ENCODE data around the gene CCDC6.

Gene CCDC6

DNA sequence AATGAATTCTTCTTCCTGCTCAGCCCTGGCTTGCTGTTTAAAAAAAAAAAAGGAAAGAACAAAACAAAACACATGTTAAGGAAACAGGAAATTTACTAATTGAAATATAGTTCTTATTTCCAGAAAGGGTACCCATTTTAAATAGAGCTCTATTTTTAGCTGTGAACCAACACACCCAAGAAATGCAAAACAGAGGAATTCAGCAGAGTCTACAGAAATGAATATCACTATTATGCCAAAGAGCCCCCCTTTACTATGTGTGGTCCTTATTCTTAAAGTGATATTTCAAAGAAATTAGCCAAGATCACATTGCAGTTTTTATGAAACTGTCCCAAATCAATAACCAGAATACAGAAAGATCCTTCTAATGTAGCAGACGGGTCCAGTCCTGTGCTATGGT is 53.7 kb downstream of the CCDC6 start:
- no peak for DNase-seq (ENCODE audit: low spot score)

GRCh38 chr10:59851864-59852263 is 54.5 kb downstream of the CCDC6 start:
- no peak for DNase-seq (ENCODE audit: low spot score)

DNA sequence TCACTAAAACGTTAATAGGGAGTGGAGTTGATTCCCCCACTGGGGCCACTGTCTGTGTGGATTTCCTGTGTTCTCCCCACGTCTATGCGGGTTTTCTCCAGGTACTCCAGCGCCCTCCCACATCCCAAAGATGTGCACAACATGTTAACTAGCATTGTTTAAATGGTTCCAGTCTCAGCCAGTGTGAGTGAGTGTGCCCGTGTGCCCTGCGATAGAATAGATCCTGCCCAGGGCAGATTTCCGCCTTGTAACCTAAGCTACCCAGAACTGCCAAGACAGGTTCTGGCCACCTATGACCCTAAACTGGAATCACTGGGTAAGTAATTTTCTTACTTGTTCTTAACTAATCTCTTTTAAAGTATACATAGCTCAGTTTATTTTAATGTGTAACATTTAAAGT is 58.5 kb downstream of the CCDC6 start:
- no peak for DNase-seq (ENCODE audit: low spot score)

GRCh38 chr10:59847326-59847725 is 59.0 kb downstream of the CCDC6 start:
- DNase-seq (ENCODE audit: low spot score), result no peak

- DNase-seq (ENCODE audit: low spot score), result no peak
These were observed 61.9 kb downstream of the CCDC6 start for GRCh38 chr10:59844436-59844835.

DNA sequence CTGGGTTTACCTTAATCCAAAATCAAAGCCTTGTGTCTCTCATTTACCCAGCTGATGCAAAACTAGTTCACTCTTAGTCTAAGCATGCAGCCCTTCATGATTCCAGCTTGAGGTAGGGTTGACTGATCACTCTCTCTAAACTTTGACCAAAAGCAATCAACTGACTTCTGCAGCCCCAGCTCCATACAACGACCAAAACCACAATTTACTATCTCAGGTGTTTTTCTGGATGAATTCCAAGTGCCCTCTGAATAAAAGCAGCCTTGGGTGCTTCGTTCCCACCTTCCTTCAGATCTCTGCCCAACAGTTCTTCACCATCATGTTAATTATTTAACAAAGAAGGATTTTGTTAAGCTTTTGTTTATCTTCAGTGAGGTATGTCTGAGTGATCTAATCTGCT is 62.6 kb downstream of the CCDC6 start:
- DNase-seq (ENCODE audit: low spot score), result no peak

DNA sequence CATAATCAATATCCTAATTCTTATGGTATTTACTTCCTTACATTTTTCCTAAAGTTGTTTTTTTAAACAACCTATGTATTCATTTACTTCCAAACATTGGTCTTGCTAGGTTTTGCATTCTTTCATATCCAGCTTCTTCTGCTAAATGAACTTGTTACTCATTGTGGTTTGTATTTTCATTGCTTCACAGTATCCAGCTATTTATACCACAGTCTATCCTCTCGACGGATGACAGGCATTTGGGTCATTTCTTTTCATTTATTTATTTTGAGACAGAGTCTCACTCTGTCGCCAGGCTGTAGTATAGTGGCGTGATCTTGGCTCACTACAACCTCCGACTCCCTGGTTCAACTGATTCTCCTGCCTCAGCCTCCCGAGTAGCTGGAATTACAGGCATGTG is 66.8 kb downstream of the CCDC6 start:
- DNase-seq (ENCODE audit: low spot score), result no peak

- no peak for DNase-seq (ENCODE audit: low spot score)
These were observed 68.1 kb downstream of the CCDC6 start for GRCh38 chr10:59838085-59838789.

DNA sequence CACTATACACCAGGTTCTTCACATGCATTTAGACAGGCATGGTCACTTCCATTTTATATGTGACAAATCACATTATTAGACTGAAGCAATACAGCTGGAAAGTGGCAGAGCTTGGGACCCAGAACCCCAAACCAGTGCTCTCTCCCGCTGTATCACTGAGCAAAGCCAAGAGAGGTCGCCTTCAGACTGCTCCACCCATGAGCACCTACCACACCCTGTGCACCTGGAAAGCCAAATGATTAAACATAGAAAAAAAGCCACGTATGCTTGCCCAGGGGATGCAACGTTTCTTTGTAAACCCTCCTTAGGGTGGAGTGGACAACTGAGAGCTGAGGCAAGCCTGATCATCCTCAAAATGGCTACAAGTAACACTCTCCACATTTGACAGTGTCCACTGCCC is 72.5 kb downstream of the CCDC6 start:
- no peak for DNase-seq (ENCODE audit: low spot score)

DNA sequence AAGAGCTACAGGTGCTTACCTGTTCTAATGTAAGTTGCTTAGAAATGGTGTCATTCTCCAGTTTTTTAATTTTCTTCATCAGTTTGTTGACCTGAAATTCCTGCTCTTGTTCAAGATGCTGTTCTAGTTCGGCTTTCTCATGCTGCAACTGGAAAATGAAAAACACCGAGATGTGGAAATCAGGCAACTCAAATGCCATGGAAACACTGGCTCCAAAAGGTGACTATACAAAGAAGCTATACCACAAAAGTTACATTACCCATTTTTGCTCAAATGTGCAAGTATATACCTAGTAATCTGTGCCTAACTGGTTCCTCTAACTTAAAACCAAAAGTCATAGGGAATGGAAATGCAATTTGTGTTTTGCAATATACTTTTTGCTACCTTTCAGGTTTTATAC is 73.8 kb downstream of the CCDC6 start:
- DNase-seq (ENCODE audit: low spot score), result no peak

GRCh38 chr10:59831658-59832503 is 74.5 kb downstream of the CCDC6 start:
- DNase-seq (ENCODE audit: low spot score), result no peak

DNA sequence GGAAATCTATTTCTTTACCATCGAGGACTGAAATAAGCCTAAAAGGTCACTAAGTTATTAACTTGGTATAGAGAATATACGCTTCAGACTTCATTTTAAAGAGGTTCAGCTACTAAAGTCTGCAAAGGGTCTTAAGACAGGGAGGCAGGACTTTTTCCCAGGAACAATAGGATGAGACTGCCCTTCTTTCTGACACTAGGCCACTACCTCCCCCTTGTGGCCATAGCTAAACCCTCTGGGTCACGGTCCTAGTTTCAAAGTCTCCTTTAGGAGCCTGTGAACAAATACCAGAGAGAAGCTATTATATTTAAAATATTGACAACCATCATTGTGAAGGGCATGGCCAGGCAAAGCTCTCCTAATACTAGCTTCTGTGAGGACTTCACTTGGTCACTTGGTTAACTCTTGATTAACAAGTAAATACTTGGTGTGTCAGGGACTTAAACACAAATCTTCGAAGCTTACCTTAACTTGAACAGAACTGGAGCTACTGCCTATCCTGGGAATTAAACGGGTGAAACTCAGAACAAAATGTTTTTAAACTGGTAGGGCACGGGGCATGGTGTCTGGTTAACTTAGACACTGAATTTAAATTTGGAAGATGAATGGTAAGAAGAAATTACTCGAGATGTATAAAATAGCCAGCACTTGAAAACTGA is 75.6 kb downstream of the CCDC6 start:
- peak; percentile 18 for DNase-seq (ENCODE audit: low spot score)

DNA sequence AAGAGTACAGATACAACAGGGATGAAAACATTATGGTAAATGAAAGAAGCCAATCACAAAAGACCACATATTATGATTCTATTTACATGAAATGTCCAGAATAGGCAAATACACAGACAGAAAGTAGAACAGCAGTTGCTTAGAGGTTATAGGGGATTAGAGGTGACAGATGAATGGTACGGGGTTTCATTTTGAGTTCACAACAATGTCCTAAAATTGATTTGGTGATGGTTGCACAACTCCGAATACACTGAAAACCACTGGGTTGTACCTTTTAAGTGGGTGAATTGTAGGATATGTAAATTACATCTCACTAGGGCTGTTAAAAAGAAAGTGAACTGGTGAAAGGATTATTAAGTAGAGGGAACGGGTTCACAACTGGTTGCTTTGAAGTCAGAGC is 76.8 kb downstream of the CCDC6 start:
- peak; percentile 64 for DNase-seq (ENCODE audit: low spot score)

- DNase-seq (ENCODE audit: low spot score), result no peak
These were observed 77.3 kb downstream of the CCDC6 start for GRCh38 chr10:59829024-59829423.

DNA sequence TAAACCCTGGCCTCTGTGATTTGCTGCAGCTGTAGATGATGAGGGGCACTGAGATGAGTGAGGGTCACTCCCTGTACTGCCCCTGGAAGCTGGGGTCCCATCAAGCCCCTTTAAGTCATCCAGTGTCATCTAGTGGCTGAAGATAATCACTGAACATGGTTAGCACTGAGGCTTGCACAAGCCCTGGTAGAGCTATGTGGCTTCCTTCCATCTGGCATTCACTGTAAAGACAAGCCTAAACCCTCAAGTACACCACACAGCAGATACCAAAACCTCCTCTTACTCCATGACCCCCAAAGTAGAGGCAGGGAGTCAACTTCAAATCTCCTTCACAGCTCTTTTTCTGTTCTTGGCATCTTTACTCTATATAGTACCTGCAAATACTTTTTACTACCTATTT is 80.4 kb downstream of the CCDC6 start:
- DNase-seq (ENCODE audit: low spot score), result no peak

DNA sequence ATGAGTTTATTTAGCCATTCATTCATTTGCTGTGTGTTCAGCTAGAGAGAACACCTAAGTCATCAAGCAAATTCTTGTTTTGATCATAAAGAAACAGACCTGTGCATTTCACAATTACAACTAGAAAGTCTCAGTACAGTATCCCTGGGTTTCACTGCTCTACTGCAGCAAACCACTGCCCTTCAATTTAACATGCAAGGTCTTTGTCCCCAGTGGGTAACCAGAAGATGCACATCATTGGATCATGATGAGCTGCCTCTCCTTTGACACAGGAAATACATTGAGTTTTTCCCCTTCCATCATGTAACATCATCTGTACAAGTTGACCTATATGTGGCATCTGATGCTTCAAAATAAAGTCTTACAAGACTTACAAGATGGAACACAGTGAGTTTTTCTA is 82.6 kb downstream of the CCDC6 start:
- DNase-seq (ENCODE audit: low spot score), result no peak

- DNase-seq (ENCODE audit: low spot score), result no peak
These were observed 83.2 kb downstream of the CCDC6 start for GRCh38 chr10:59823111-59823510.

DNA sequence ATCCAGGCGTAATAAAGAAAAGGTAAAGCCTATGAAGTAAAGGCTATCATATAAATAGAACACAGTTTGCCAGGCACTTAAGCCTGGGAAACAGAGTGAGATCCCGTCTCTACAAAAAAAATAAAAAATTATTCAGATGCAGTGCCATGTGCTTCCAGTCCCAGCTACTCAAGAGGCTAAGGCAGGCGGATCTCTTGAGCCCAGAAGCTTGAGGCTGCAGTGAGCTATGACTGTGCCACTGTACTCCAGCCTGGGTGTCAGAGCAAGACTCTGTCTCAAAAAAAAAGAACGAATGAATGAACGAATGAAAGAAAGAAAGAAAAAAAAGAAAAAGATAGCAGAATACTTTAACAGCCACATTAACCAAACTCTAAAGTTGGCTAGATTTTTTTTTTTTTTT is 85.9 kb downstream of the CCDC6 start:
- DNase-seq (ENCODE audit: low spot score), result no peak

- no peak for DNase-seq (ENCODE audit: low spot score)
These were observed 86.7 kb downstream of the CCDC6 start for GRCh38 chr10:59819683-59820082.

DNA sequence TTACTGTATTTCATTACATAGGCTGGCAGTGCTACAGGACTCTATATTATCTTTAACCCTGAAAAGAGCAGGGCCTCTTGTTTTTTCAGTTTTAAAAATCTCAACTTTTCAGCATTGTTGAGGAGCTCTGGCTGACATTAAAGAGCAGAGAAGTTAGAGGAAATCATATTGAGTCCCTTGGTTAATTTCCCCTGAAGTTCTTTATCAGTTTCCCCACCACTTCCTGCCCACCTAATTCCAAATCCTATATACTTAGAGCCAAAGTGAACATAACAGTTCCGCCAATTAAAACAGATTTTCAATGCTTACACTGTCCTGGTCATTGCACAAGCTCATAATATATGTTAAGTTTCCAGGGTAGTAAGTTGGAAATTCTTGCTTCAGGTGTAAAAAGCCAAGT is 87.1 kb downstream of the CCDC6 start:
- DNase-seq (ENCODE audit: low spot score), result no peak

- no peak for DNase-seq (ENCODE audit: low spot score)
These were observed 88.6 kb downstream of the CCDC6 start for GRCh38 chr10:59817773-59818172.

DNA sequence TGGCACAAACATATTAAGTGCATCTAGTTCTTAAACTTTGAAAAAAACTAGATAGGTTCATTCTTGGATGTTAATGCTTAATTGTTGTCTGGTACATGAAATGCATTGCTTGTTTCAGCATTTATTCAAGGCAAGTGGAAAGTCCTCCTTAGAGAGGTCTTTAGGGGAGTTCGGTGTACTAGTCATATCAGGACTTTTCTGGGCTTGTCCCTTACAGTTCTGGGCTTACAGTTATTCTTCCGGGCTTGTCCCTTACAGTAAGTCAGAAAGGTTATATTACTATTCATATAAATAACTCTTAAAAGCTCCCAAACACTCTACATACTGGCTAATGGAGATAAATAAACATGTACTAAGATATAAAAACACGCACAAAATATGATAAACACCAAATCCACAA is 91.5 kb downstream of the CCDC6 start:
- no peak for DNase-seq (ENCODE audit: low spot score)

DNA sequence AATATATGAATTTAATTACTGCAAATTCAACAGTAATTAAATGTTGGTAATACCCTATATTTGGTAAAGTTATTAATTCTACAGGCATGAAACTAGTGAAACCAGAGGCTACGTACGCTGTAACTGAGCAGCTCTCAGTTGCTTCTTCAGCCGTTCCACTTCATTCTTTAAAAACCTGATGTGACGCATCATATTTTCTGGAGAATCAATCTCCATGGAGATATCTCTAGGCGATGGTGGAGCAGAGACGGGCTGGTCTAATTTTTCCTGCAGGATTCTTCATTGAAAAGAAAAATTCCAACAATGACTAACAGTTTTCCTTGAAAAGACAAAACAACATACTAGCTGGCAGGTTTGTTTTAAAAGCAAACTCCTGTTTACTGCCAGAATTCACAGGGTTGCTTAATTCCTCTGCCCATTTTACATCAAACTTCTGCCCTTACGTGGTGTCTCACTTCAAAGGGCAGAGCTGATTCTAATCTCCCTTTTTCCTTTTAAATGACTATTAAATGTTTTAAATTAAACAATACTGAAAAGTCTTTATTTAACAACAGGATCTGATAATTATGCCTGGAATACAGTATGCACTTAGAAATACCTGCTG is 93.7 kb downstream of the CCDC6 start:
- DNase-seq (ENCODE audit: low spot score), result no peak

Data from activated CD4-positive, alpha-beta T cell treated with anti-CD3 and anti-CD28 coated beads, Interleukin-2, Interleukin-4, amounts not matched to agents 100 ng/mL and 50 ng/mL, durations not matched to agents 16 hours and 8 hours (primary cell).